ENCODE measurements around the gene ARHGAP6. TPM values are rescaled to one million over a fixed set of nuclear protein-coding genes. Genes with fewer than 3 reads are reported as not detected.

ARHGAP6 gene
- total RNA-seq, 1 donor from 2014 or later, result 1.2 TPM

GRCh38 chrX:11462136-11462535 is 203.6 kb downstream of the ARHGAP6 start:
- no peak overlapping the region for H2AFZ ChIP-seq (replicated peaks)
- Mint-ChIP-seq H3K9me3 (no peaks in the 10 kb centered on the region), H3K36me3 (no peaks in the 10 kb centered on the region)

GRCh38 chrX:11461201-11462001 is 204.3 kb downstream of the ARHGAP6 start:
- no peak overlapping the region for H3K4me3 ChIP-seq
- no peaks in the 10 kb centered on the region for H3K9me3 ChIP-seq (ENCODE audit: low read depth)
- H3K27me3 ChIP-seq, result no peaks in the 10 kb centered on the region
- no peaks in the 10 kb centered on the region for H3K36me3 ChIP-seq
- Mint-ChIP-seq H3K4me1 (peaks cover 3% of the 10 kb centered on the region), H3K9me3 (no peaks in the 10 kb centered on the region), H3K36me3 (no peaks in the 10 kb centered on the region), H3K27ac (no peak overlapping the region), H3K27me3 (ENCODE audit: insufficient read depth, low read depth) (peaks cover 2% of the 10 kb centered on the region), H3K4me3 (no peak overlapping the region)
- no peak overlapping the region for H3K4me2 ChIP-seq
- no peak overlapping the region for H3K9ac ChIP-seq
- no peaks in the 10 kb centered on the region for H3K4me1 ChIP-seq
- no peak for DNase-seq (ENCODE audit: low spot score)
- H3K27ac ChIP-seq, result no peak overlapping the region
- H3K79me2 ChIP-seq (ENCODE audit: low read depth), result no peaks in the 10 kb centered on the region
- H3F3A ChIP-seq (ENCODE audit: low read depth), result no peaks in the 10 kb centered on the region
- no peak overlapping the region for H2AFZ ChIP-seq (replicated peaks)
- no peaks in the 10 kb centered on the region for H4K20me1 ChIP-seq (ENCODE audit: low read depth)
- no peak for TF ChIP-seq EZH2phosphoT487 (IDR thresholded peaks at IDR 0.05)
- TF ChIP-seq, protein P1, sequence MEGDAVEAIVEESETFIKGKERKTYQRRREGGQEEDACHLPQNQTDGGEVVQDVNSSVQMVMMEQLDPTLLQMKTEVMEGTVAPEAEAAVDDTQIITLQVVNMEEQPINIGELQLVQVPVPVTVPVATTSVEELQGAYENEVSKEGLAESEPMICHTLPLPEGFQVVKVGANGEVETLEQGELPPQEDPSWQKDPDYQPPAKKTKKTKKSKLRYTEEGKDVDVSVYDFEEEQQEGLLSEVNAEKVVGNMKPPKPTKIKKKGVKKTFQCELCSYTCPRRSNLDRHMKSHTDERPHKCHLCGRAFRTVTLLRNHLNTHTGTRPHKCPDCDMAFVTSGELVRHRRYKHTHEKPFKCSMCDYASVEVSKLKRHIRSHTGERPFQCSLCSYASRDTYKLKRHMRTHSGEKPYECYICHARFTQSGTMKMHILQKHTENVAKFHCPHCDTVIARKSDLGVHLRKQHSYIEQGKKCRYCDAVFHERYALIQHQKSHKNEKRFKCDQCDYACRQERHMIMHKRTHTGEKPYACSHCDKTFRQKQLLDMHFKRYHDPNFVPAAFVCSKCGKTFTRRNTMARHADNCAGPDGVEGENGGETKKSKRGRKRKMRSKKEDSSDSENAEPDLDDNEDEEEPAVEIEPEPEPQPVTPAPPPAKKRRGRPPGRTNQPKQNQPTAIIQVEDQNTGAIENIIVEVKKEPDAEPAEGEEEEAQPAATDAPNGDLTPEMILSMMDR (IDR thresholded peaks at IDR 0.05), result no peak
- TF ChIP-seq EZH2 (IDR thresholded peaks at IDR 0.05), result no peak

More at GRCh38 chrX:11462136-11462535, 203.6 kb downstream of the ARHGAP6 start:
- Mint-ChIP-seq H3K4me3 (no peak overlapping the region), H3K27me3 (ENCODE audit: insufficient read depth, low read depth) (no peaks in the 10 kb centered on the region), H3K27ac (no peak overlapping the region), H3K4me1 (peaks cover 3% of the 10 kb centered on the region)
- Histone ChIP-seq H3K4me3 (no peak overlapping the region), H3K27me3 (no peaks in the 10 kb centered on the region), H3K4me2 (no peak overlapping the region), H3K9ac (no peak overlapping the region), H3K79me2 (ENCODE audit: low read depth) (no peaks in the 10 kb centered on the region), H3F3A (ENCODE audit: low read depth) (no peaks in the 10 kb centered on the region), H4K20me1 (ENCODE audit: low read depth) (no peaks in the 10 kb centered on the region), H3K9me3 (ENCODE audit: low read depth) (no peaks in the 10 kb centered on the region), H3K36me3 (no peaks in the 10 kb centered on the region), H3K27ac (no peak overlapping the region), H3K4me1 (no peaks in the 10 kb centered on the region)
- no peak for DNase-seq (ENCODE audit: low spot score)
- no peak for TF ChIP-seq EZH2 (IDR thresholded peaks at IDR 0.05)
- TF ChIP-seq EZH2phosphoT487 (IDR thresholded peaks at IDR 0.05), result no peak
- TF ChIP-seq, protein P1 (IDR thresholded peaks at IDR 0.05), result no peak

DNA sequence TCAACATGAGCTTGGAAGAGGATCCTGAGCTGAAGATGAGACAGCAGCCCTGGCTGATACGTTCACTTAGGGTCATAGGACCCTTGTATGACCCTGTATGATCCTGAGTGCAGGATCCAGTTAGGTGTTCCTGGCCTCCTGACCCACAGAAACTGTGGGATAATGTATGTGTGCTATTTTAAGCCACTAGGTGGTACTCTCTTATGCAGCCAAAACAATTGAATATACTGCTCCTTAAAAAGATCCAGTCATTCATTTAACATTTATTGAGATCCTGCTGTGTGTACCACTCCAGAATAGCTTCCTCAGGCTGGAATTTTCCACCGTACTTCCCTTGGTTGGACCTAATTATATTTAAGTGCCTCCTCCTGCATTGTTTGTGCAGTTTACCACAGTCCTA is 205.4 kb downstream of the ARHGAP6 start:
- no peak overlapping the region for H3K27ac ChIP-seq
- H3K27me3 ChIP-seq, result no peaks in the 10 kb centered on the region
- no peak overlapping the region for H3K9ac ChIP-seq
- H3K4me2 ChIP-seq, result no peak overlapping the region
- no peaks in the 10 kb centered on the region for H3K36me3 ChIP-seq
- no peaks in the 10 kb centered on the region for H3F3A ChIP-seq (ENCODE audit: low read depth)
- TF ChIP-seq EZH2phosphoT487 (IDR thresholded peaks at IDR 0.05), result no peak
- TF ChIP-seq, protein P1 (IDR thresholded peaks at IDR 0.05), result no peak
- no peak for TF ChIP-seq EZH2 (IDR thresholded peaks at IDR 0.05)
- no peak for DNase-seq (ENCODE audit: low spot score)
- Mint-ChIP-seq H3K27ac (no peak overlapping the region), H3K27me3 (ENCODE audit: insufficient read depth, low read depth) (peaks cover 2% of the 10 kb centered on the region), H3K4me1 (peaks cover 3% of the 10 kb centered on the region), H3K9me3 (no peaks in the 10 kb centered on the region), H3K4me3 (no peak overlapping the region), H3K36me3 (no peaks in the 10 kb centered on the region)
- no peaks in the 10 kb centered on the region for H4K20me1 ChIP-seq (ENCODE audit: low read depth)
- no peak overlapping the region for H2AFZ ChIP-seq (replicated peaks)
- H3K79me2 ChIP-seq (ENCODE audit: low read depth), result no peaks in the 10 kb centered on the region
- H3K9me3 ChIP-seq (ENCODE audit: low read depth), result no peaks in the 10 kb centered on the region
- no peaks in the 10 kb centered on the region for H3K4me1 ChIP-seq
- H3K4me3 ChIP-seq, result no peak overlapping the region

Measured in neural progenitor cell (in vitro differentiated cells).